HL-60 (cell line): ENCODE data around the gene PRKAG1.

Experiments used
- DNase-seq, 2 experiments: peaks; one replicate each; pipeline ENCODE4 v3.0.0-alpha.2; 2010 to 2020; ENCODE audit warnings: low read depth in 1 of 2, low spot score in 1 of 2
- H3K27ac ChIP-seq: fragments of 250-450 bp; sonication (Bioruptor Pico); replicated peaks from 2 replicates; pipeline ENCODE4 v1.5.1; 2020; ENCODE audit warnings: mild to moderate bottlenecking, moderate library complexity
- H3K27me3 ChIP-seq: fragments of 250-450 bp; sonication (Bioruptor Pico); 2 replicates; pipeline ENCODE4 v1.5.1; 2021; ENCODE audit warnings: mild to moderate bottlenecking, moderate library complexity; ENCODE audit not compliant: insufficient read depth, poor library complexity, severe bottlenecking
- H3K4me3 ChIP-seq: replicated peaks from 2 replicates; pipeline ENCODE4 v1.5.1; 2011; ENCODE audit warnings: mild to moderate bottlenecking, control low read depth, low read length; ENCODE audit not compliant: insufficient read depth
- CTCF ChIP-seq: IDR thresholded peaks from one replicate; pipeline ENCODE4 v1.5.1; 2011; ENCODE audit warnings: low read length, control low read depth, inconsistent platforms; ENCODE audit not compliant: insufficient read depth
- GABPA ChIP-seq: IDR thresholded peaks from 2 replicates; pipeline ENCODE4 v1.6.1; 2012; ENCODE audit warnings: low read depth
- POLR2AphosphoS5 ChIP-seq: IDR thresholded peaks from 2 replicates; pipeline ENCODE4 v1.6.1; 2012; ENCODE audit warnings: low read depth
- REST ChIP-seq: IDR thresholded peaks from 2 replicates; pipeline ENCODE4 v1.6.1; 2012; ENCODE audit warnings: low read depth; ENCODE audit not compliant: insufficient replicate concordance
- SPI1 ChIP-seq: IDR thresholded peaks from 2 replicates; pipeline ENCODE4 v1.6.1; 2012; ENCODE audit warnings: low read depth, mild to moderate bottlenecking, borderline replicate concordance

The PRKAG1 gene

GRCh38 chr12:49061157-49061650, 42.6 kb upstream of the PRKAG1 start:
- Histone ChIP-seq H3K27me3 (no peaks in the 10 kb centered on the region), H3K27ac (peak overlapping the region; percentile 100), H3K4me3 (peak overlapping the region; percentile 71)
- no peak for TF ChIP-seq GABPA
- TF ChIP-seq POLR2AphosphoS5: no peak
- no peak for TF ChIP-seq CTCF
- TF ChIP-seq SPI1: no peak
- TF ChIP-seq REST: no peak
- no peak for DNase-seq

- Histone ChIP-seq H3K27me3 (no peaks in the 10 kb centered on the region), H3K4me3 (peak within 1 kb of the TSS; percentile 71), H3K27ac (peak within 1 kb of the TSS; percentile 100)
- TF ChIP-seq REST (peak; percentile 66), POLR2AphosphoS5 (peak; percentile 83; the same call in 1 of the 2 replicates), SPI1 (peak; percentile 28; the same call in 1 of the 2 replicates), CTCF (no peak), GABPA (peak; percentile 50)
- DNase-seq: peak; percentile 92 to 93
Measured at GRCh38 chr12:49060237-49061156, 41.9 kb upstream of the PRKAG1 start, which contains the start of gene KMT2D. KMT2D (minus strand) TSS chr12:49060794; CDS start chr12:49055324, 5,470 bp downstream.

GRCh38 chr12:49059299-49060171, 41.0 kb upstream of the PRKAG1 start:
- no peaks in the 10 kb centered on the region for H3K27me3 ChIP-seq
- TF ChIP-seq CTCF: no peak
- TF ChIP-seq GABPA: no peak
- TF ChIP-seq SPI1: no peak
- no peak for TF ChIP-seq REST
- TF ChIP-seq POLR2AphosphoS5: no peak
- DNase-seq: no peak
- peak overlapping the region; percentile 100 for H3K27ac ChIP-seq
- peak overlapping the region; percentile 71 for H3K4me3 ChIP-seq
